ENCODE results near the gene OPA3.

OPA3 gene

GRCh38 chr19:45478454-45479238, 106.0 kb downstream of the OPA3 start:
- DNase-seq (ENCODE audit: low spot score) = peak; percentile 81

- DNase-seq (ENCODE audit: low spot score) = no peak
These were observed 106.7 kb downstream of the OPA3 start for GRCh38 chr19:45477713-45478453.

Data from AG20443 (cell line).